Raji (cell line): ENCODE results near the gene ARID5B.

Experiments used
- POLR2A ChIP-seq: IDR thresholded peaks from 2 replicates; pipeline ENCODE4 v1.6.1; 2011; ENCODE audit warnings: low read depth, low read length, control low read depth; ENCODE audit not compliant: insufficient read depth

ARID5B gene

GRCh38 chr10:61939902-61940301 lies 38.4 kb downstream of the ARID5B start:
- TF ChIP-seq POLR2A: no peak

- TF ChIP-seq POLR2A: no peak
Observed at GRCh38 chr10:61941202-61941681, 39.7 kb downstream of the ARID5B start.

DNA sequence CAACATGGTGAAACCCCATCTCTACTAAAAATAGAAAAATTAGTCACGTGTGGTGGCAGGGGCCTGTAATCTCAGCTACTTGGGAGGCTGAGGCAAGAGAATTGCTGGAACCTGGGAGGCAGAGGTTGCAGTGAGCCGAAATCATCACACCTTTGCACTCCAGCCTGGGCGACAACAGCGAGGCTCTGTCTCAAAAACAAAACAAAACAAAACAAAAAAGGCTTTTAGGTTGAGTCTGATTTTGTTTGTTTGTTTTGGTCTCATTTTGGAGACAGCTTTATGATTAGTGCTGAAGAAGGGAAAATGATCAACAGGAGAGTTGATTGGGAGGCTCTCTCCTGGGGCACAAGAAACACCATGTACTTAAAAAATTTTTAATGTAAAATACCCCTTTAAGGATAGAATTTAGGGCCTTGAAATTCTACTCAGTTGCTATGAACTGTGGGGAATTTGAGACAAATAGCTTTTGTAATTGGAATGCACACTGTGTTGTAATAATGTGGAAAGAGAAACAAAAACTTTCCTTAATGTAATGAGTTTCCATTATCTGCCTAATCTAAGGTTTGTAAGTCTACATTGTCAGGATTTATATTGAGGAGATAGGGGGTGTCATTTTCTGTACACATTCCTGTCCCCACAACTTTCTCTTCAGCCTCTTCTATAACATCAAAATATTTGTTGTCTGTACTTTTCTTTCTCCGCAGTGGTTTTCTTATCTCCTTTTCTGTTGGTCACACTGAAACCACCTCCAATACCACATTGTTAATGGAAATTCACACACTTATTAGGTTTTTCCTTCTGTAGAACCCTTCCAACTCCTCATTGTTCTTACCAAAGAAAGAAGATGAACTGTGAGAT lies 41.3 kb downstream of the ARID5B start:
- TF ChIP-seq POLR2A: no peak

- TF ChIP-seq POLR2A: no peak
Observed at GRCh38 chr10:61943674-61944378, 42.3 kb downstream of the ARID5B start.

DNA sequence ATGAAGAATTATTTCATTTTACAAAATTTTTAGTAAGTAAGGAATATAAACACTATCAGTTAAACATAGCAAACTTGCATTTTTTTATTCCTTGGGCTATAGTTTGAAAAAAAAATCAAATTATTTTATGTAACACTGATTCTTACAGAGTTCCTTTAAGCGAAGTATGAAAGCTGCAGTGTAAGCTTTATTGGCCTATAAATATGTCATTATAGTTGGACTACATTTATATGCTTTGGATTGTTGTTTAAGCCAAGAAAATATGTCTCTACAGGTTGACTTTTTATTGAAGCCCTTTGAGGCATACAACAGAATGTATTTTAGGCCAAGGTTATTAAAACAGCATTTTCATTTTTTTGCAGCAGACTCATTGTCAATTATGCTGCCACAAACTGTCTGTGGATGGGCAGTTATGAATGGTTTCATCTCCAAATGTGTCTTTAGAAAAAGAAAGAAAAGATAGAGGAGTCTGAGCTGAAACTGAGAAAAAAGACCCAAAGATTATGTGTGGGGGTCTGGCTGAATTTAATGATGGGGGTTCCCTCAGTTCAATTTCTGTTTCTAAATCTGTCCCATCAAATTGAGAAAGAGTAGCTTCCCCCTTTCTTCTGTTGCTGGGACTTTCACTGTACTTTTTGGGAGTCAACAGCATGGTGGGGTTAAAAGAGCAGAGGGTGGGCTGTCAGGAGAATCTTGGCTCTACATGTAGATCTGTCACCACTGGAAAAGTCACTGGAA lies 43.1 kb downstream of the ARID5B start:
- no peak for TF ChIP-seq POLR2A

DNA sequence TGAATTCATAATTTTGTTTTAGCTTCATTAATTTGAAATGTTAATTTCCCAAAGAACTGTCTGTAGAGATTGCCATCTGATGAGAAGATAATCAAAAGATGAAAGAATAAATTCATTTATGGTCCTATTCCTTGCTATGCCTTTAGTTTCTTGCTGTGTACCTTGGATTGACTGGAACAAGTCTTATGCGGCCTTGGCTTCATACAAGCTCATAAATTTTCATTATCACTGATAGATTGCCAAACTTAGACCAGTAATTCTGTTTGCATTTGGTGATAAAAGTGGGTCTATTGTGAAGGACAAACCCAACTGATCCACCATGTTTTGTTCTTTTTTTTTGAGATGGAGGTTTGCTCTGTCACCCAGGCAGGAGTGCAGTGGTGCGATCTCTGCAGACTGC lies 48.2 kb downstream of the ARID5B start:
- TF ChIP-seq POLR2A: no peak

- no peak for TF ChIP-seq POLR2A
Observed at GRCh38 chr10:61950449-61951143, 49.1 kb downstream of the ARID5B start.

GRCh38 chr10:61951144-61951483 lies 49.6 kb downstream of the ARID5B start:
- no peak for TF ChIP-seq POLR2A

- no peak for TF ChIP-seq POLR2A
Observed at GRCh38 chr10:61952028-61952674, 50.7 kb downstream of the ARID5B start.

- no peak for TF ChIP-seq POLR2A
Observed at GRCh38 chr10:61953183-61953582, 51.7 kb downstream of the ARID5B start.

GRCh38 chr10:61957806-61958205 lies 56.3 kb downstream of the ARID5B start:
- TF ChIP-seq POLR2A: no peak

GRCh38 chr10:61958311-61958710 lies 56.8 kb downstream of the ARID5B start:
- TF ChIP-seq POLR2A: no peak

- TF ChIP-seq POLR2A: no peak
Observed at GRCh38 chr10:61958805-61959204, 57.3 kb downstream of the ARID5B start.

DNA sequence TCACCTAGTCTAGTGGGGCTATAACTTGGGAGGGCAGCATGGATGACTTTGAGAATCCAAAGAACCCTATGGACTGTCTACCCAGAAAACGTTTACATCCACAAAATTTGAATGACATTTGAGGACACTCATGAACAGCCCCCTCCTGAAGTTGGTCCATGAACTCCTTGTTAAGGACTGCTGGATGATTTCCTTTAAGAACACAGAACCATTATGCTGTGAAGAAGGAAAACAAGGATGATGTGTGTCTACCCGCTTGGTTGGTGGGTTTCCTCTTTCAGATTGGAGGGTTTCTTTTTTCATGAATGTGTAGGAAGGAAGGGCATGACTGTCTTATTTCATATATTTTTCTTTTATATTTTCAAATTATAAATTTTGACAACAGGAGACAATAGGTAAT lies 58.3 kb downstream of the ARID5B start:
- no peak for TF ChIP-seq POLR2A

GRCh38 chr10:61960396-61961120 lies 59.1 kb downstream of the ARID5B start:
- no peak for TF ChIP-seq POLR2A
